OCI-LY1 (cell line): ENCODE data around the gene KLF7.

ENCODE experiments used
- EZH2 ChIP-seq: fragments of 200-600 bp; sonication (generic), shearing (Covaris generic); IDR thresholded peaks from 2 replicates; pipeline ENCODE4 v1.8.0; 2017; ENCODE audit warnings: borderline replicate concordance, mixed run types, mild to moderate bottlenecking, antibody characterized with exemption, low read length, moderate library complexity, mixed read lengths
- TF ChIP-seq, protein P1 (sequence below): fragments of 200-600 bp; sonication (generic), shearing (Covaris generic); IDR thresholded peaks from 2 replicates; pipeline ENCODE4 v1.5.1; 2017; ENCODE audit warnings: mild to moderate bottlenecking, antibody characterized with exemption, low read length, moderate library complexity, mixed read lengths

- TF ChIP-seq, protein P1, sequence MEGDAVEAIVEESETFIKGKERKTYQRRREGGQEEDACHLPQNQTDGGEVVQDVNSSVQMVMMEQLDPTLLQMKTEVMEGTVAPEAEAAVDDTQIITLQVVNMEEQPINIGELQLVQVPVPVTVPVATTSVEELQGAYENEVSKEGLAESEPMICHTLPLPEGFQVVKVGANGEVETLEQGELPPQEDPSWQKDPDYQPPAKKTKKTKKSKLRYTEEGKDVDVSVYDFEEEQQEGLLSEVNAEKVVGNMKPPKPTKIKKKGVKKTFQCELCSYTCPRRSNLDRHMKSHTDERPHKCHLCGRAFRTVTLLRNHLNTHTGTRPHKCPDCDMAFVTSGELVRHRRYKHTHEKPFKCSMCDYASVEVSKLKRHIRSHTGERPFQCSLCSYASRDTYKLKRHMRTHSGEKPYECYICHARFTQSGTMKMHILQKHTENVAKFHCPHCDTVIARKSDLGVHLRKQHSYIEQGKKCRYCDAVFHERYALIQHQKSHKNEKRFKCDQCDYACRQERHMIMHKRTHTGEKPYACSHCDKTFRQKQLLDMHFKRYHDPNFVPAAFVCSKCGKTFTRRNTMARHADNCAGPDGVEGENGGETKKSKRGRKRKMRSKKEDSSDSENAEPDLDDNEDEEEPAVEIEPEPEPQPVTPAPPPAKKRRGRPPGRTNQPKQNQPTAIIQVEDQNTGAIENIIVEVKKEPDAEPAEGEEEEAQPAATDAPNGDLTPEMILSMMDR, result no peak
- no peak for TF ChIP-seq EZH2
Observed at GRCh38 chr2:207166039-207166348, 246 bp upstream of the KLF7 start.
